Epithelial cell of esophagus (primary cell): Measurements from ENCODE around the gene INSM2.

Experiments used
- DNase-seq: peaks from one replicate; pipeline ENCODE4 v3.0.0; 2010; ENCODE audit warnings: low read depth
- H3K4me3 ChIP-seq: 2 replicates; pipeline ENCODE4 v1.5.1; 2011; ENCODE audit warnings: mild to moderate bottlenecking, low read length, control low read depth
- CTCF ChIP-seq: IDR thresholded peaks from 2 replicates; pipeline ENCODE4 v1.5.1; 2011; ENCODE audit warnings: low read depth, mild to moderate bottlenecking, low read length, control low read depth, inconsistent platforms; ENCODE audit not compliant: insufficient read depth; ENCODE audit errors: missing control alignments

Gene INSM2

GRCh38 chr14:35578639-35579038 lies 44.7 kb downstream of the INSM2 start:
- H3K4me3 ChIP-seq: no peak overlapping the region
- no peak for TF ChIP-seq CTCF
- no peak for DNase-seq
